HepG2 (cell line): ENCODE measurements around the gene SIX4. TPM values are rescaled to one million over a fixed set of nuclear protein-coding genes. Genes with fewer than 3 reads are reported as not detected.

ENCODE experiments used
- ATAC-seq: fragments of 200-7000 bp; cut with Tn5 transposase; 3 replicates; pipeline ENCODE4 v1.9.1; 2020; ENCODE audit warnings: mild to moderate bottlenecking, moderate library complexity
- BruUV-seq: library from RNA; stranded (reverse); fragments of 400-500 nt; replicated peaks from 2 replicates; lab custom pipeline; 2021; lab: Mats Ljungman, UMichigan
- CTCF ChIA-PET: fragments of 300-600 bp; formaldehyde crosslinking; extraction: SDS; loops from one replicate; lab custom pipeline; 2021; ENCODE audit warnings: low total read pairs, inconsistent platforms, low intra/inter-chr PET ratio; lab: Yijun Ruan, JAX
- POLR2A ChIA-PET: fragments of 350-600 bp; sonication (Branson Sonifier 250); formaldehyde crosslinking; loops from one replicate; lab custom pipeline; 2020; ENCODE audit warnings: antibody characterized with exemption, inconsistent platforms; lab: Yijun Ruan, JAX
- DNase-seq: peaks from one replicate; pipeline ENCODE4 v3.0.0-alpha.2; 2015; ENCODE audit warnings: low spot score
- FAIRE-seq: peaks from 3 replicates; lab custom pipeline; 2011; peaks lifted over from hg19 to GRCh38; lab: Jason Lieb, UNC
- H2AFZ ChIP-seq: one replicate; pipeline ENCODE4 v1.6.1; 2011; ENCODE audit warnings: low read length, inconsistent platforms
- H3K27ac ChIP-seq: fragments of 300-600 bp; 3 replicates; pipeline ENCODE4 v1.8.0; 2011; ENCODE audit warnings: mixed run types, mild to moderate bottlenecking, mixed read lengths, low read length, inconsistent platforms; ENCODE audit not compliant: insufficient read depth; ENCODE audit errors: extremely low read length
- H3K27me3 ChIP-seq, 2 experiments: fragments of 200-600 bp in 1 of 2; 2 replicates in 1 of 2; 3 replicates in 1 of 2; pipeline versions ENCODE4 v1.6.0 to v1.8.0; 2011; ENCODE audit warnings: low read length in 2 of 2, mild to moderate bottlenecking in 2 of 2, moderate library complexity in 2 of 2, inconsistent platforms in 1 of 2; ENCODE audit not compliant: insufficient read depth in 2 of 2, control insufficient read depth in 1 of 2
- H3K36me3 ChIP-seq, 2 experiments: fragments of 200-600 bp in 1 of 2; replicated peaks in 1 of 2; 2 replicates in 1 of 2; 3 replicates in 1 of 2; pipeline versions ENCODE4 v1.5.1 to v1.8.0; 2011; ENCODE audit warnings: low read length in 2 of 2, inconsistent platforms in 1 of 2; ENCODE audit not compliant: insufficient read depth in 2 of 2, control insufficient read depth in 1 of 2
- H3K4me1 ChIP-seq: 2 replicates; pipeline ENCODE4 v1.5.1; 2012; ENCODE audit warnings: low read length, inconsistent platforms; ENCODE audit not compliant: insufficient read depth
- H3K4me2 ChIP-seq: 2 replicates; pipeline ENCODE4 v1.6.0; 2011; ENCODE audit warnings: low read depth, low read length, inconsistent platforms
- H3K4me3 ChIP-seq, 3 experiments: fragments of 200-600 bp in 1 of 3; sonication (generic), shearing (Covaris generic) in 1 of 3; replicated peaks in 1 of 3; 2 replicates each; pipeline ENCODE4 v1.5.1; 2011 to 2016; ENCODE audit warnings: low read length in 3 of 3, inconsistent platforms in 2 of 3, low read depth in 2 of 3, mild to moderate bottlenecking in 2 of 3, control low read depth in 1 of 3, mixed read lengths in 1 of 3; ENCODE audit not compliant: insufficient read depth in 1 of 3
- H3K79me2 ChIP-seq: one replicate; pipeline ENCODE4 v1.6.1; 2011; ENCODE audit warnings: low read length, inconsistent platforms; ENCODE audit not compliant: insufficient read depth
- H3K9ac ChIP-seq: 2 replicates; pipeline ENCODE4 v1.6.0; 2011; ENCODE audit warnings: mild to moderate bottlenecking, low read depth, low read length, inconsistent platforms; ENCODE audit not compliant: insufficient read depth
- H3K9me3 ChIP-seq: 2 replicates; pipeline ENCODE4 v1.5.1; 2012; ENCODE audit warnings: mild to moderate bottlenecking, low read length
- H4K20me1 ChIP-seq: 2 replicates; pipeline ENCODE4 v1.6.0; 2011; ENCODE audit warnings: inconsistent platforms, mild to moderate bottlenecking, low read length, moderate library complexity; ENCODE audit not compliant: insufficient read depth
- KAT8 ChIP-seq: IDR thresholded peaks from 2 replicates; pipeline ENCODE4 v1.6.1; 2016; ENCODE audit warnings: missing genetic modification reagents, missing compliant biosample characterization
- MNT ChIP-seq: fragments of 450-650 bp; IDR thresholded peaks from 2 replicates; pipeline ENCODE4 v1.6.1; 2016
- NR3C1 ChIP-seq: sonication (generic); formaldehyde crosslinking; IDR thresholded peaks from 2 replicates; pipeline ENCODE4 v1.4.0; 2020; ENCODE audit warnings: missing genetic modification reagents
- REXO4 ChIP-seq: sonication (generic); formaldehyde crosslinking; IDR thresholded peaks from 2 replicates; pipeline ENCODE4 v1.8.0; 2022; ENCODE audit warnings: missing genetic modification reagents, mild to moderate bottlenecking, borderline replicate concordance
- SRF ChIP-seq: IDR thresholded peaks from 2 replicates; pipeline ENCODE4 v1.6.1; 2011; ENCODE audit warnings: mild to moderate bottlenecking, low read depth, low read length, moderate library complexity
- WGBS: methylation state at CpG from one replicate; pipeline ENCODE4 v1.1.6; 2017; ENCODE audit warnings: low lambda C conversion rate; 5-methylcytosine and 5-hydroxymethylcytosine counted together
- in situ Hi-C: cut with HindIII; loops from 2 replicates; pipeline ENCODE4 v1.10.0; 2017; ENCODE audit warnings: low pct_unique_long_range_greater_than_20kb; ENCODE audit not compliant: extremely low pct_ligation_motif_present
- intact Hi-C: fragments of 100-400 bp; cut with micrococcal nuclease; formaldehyde crosslinking; loops from one replicate; pipeline ENCODE4 v1.10.0; 2022; ENCODE audit not compliant: unreplicated experiment
- polyA plus RNA-seq, 8 experiments: library from polyadenylated mRNA; depleted of rRNA in 3 of 8; stranded (reverse) in 7 of 8; unstranded in 1 of 8; fragments of >200 nt; fragmentation: Illumina TruSeq in 4 of 8; extraction: Trizol in 4 of 8; gene quantifications; 2 replicates each; pipeline versions ENCODE4 v1.2.1 to v1.2.3, GENCODE V29; 2011 to 2016; ENCODE audit warnings: low read depth in 4 of 8, missing spikeins in 1 of 8, mixed read lengths in 1 of 8; ENCODE audit not compliant: insufficient read depth in 1 of 8
- total RNA-seq, 5 experiments: library from RNA; depleted of rRNA; stranded (reverse); fragments of >200 nt; fragmentation: Illumina TruSeq; extraction: Trizol; gene quantifications; 2 replicates each; pipeline ENCODE4 v1.2.3, GENCODE V29; 2016; ENCODE audit warnings: low read depth in 1 of 5
- TF ChIP-seq, protein P1 (sequence below): sonication (generic); formaldehyde crosslinking; IDR thresholded peaks from 2 replicates; pipeline ENCODE4 v1.8.0; 2022; ENCODE audit warnings: mild to moderate bottlenecking, missing genetic modification reagents, borderline replicate concordance
- TF ChIP-seq, protein P2 (sequence below): sonication (generic); formaldehyde crosslinking; IDR thresholded peaks from 2 replicates; pipeline ENCODE4 v1.5.0; 2020; ENCODE audit warnings: mild to moderate bottlenecking, missing genetic modification reagents
- TF ChIP-seq, protein P3 (sequence below): sonication (generic); formaldehyde crosslinking; IDR thresholded peaks from 2 replicates; pipeline ENCODE4 v1.5.0; 2020; ENCODE audit warnings: mild to moderate bottlenecking, missing genetic modification reagents, borderline replicate concordance

Gene SIX4
- total and polyA plus RNA-seq, 2 of the 13 experiments (the other 11 are each of a cell fraction or from before 2014, with no cell fraction given): 5.0 to 6.0 TPM

DNA sequence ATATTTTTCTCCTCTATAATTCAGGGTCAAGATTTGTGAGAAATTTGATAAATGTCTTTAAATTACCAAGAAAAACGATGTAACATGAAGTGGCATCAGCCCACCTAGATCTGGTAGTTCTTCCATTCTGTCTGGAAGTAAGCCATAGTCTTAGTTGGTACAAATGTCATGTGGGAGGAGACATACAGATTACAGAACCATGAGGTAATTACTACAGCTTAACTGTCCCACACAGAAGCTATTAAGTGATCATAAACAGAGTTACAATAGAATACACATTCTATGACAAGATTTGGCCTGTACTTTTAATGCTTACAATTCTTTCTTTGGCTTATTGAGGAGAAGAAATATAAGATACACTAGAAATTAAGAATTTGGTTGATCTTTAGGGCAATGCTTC, 61.2 kb downstream of the SIX4 start:
- no peaks in the 10 kb centered on the region for H3K36me3 ChIP-seq
- H3K27ac ChIP-seq: no peak overlapping the region
- FAIRE-seq (no peak), ATAC-seq (no peak), DNase-seq (no peak)
- 14% methylated on average over 1 of the region's 1 CpG for WGBS
- peaks cover 45% of the 10 kb centered on the region for H3K4me1 ChIP-seq
- H2AFZ ChIP-seq: no peak overlapping the region
- no peak for TF ChIP-seq SRF
- peak; percentile 39; the same call in 1 of the 2 replicates for TF ChIP-seq MNT
- H4K20me1 ChIP-seq: no peaks in the 10 kb centered on the region
- intact Hi-C loops: no loop called here
- POLR2A ChIA-PET: no interaction called here
- H3K79me2 ChIP-seq: no peaks in the 10 kb centered on the region
- no peak overlapping the region for H3K4me2 ChIP-seq
- CTCF ChIA-PET: no interaction called here
- BruUV-seq: no TSS peak
- in situ Hi-C loops: no loop called here
- H3K9ac ChIP-seq: no peak overlapping the region
- no peaks in the 10 kb centered on the region for H3K9me3 ChIP-seq
- H3K4me3 ChIP-seq: no peak overlapping the region
- H3K27me3 ChIP-seq: no peaks in the 10 kb centered on the region

DNA sequence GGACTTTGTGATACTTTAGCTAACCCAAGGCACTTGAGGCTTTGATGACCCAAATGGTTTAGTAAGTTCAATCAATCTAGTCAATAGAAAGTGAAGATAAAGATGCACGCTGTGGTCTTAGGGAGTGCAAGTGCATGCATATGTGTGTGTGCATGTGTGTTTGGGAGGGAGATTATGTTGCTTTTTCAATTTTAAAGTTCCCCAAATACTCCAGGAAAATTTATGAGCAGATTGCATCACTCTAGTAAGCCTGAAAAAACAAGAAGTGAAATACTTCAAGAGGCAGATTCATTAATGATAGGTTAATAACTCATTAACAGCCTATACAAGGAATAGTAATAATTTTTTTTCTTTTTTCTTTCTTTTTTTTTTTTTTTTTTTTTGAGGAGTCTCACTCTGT, 62.4 kb downstream of the SIX4 start:
- no peak overlapping the region for H2AFZ ChIP-seq
- WGBS: 41% methylated on average over 1 of the region's 1 CpG
- no peak for DNase-seq
- intact Hi-C loops: no loop called here
- ChIA-PET CTCF (no interaction called here), POLR2A (no interaction called here)
- in situ Hi-C loops: no loop called here
- H3K27ac ChIP-seq: no peak overlapping the region
- no peak overlapping the region for H3K4me3 ChIP-seq
- BruUV-seq: no TSS peak
- FAIRE-seq: no peak
- no peaks in the 10 kb centered on the region for H4K20me1 ChIP-seq
- no peaks in the 10 kb centered on the region for H3K79me2 ChIP-seq
- H3K4me2 ChIP-seq: no peak overlapping the region
- no peaks in the 10 kb centered on the region for H3K9me3 ChIP-seq
- no peaks in the 10 kb centered on the region for H3K27me3 ChIP-seq
- H3K9ac ChIP-seq: no peak overlapping the region
- no peak for ATAC-seq
- no peaks in the 10 kb centered on the region for H3K36me3 ChIP-seq
- peaks cover 50% of the 10 kb centered on the region for H3K4me1 ChIP-seq
- TF ChIP-seq, protein P1, sequence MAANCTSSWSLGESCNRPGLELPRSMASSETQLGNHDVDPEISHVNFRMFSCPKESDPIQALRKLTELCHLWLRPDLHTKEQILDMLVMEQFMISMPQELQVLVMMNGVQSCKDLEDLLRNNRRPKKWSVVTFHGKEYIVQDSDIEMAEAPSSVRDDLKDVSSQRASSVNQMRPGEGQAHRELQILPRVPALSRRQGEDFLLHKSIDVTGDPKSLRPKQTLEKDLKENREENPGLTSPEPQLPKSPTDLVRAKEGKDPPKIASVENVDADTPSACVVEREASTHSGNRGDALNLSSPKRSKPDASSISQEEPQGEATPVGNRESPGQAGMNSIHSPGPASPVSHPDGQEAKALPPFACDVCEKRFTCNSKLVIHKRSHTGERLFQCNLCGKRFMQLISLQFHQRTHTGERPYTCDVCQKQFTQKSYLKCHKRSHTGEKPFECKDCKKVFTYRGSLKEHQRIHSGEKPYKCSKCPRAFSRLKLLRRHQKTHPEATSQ (CRISPR knock-in tag): no peak
- TF ChIP-seq REXO4 (CRISPR knock-in tag) (no peak), KAT8 (CRISPR knock-in tag) (no peak), NR3C1 (CRISPR knock-in tag) (no peak)
- TF ChIP-seq, protein P2, sequence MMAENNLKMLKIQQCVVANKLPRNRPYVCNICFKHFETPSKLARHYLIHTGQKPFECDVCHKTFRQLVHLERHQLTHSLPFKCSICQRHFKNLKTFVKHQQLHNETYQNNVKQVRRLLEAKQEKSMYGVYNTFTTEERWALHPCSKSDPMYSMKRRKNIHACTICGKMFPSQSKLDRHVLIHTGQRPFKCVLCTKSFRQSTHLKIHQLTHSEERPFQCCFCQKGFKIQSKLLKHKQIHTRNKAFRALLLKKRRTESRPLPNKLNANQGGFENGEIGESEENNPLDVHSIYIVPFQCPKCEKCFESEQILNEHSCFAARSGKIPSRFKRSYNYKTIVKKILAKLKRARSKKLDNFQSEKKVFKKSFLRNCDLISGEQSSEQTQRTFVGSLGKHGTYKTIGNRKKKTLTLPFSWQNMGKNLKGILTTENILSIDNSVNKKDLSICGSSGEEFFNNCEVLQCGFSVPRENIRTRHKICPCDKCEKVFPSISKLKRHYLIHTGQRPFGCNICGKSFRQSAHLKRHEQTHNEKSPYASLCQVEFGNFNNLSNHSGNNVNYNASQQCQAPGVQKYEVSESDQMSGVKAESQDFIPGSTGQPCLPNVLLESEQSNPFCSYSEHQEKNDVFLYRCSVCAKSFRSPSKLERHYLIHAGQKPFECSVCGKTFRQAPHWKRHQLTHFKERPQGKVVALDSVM: no peak
- TF ChIP-seq, protein P3, sequence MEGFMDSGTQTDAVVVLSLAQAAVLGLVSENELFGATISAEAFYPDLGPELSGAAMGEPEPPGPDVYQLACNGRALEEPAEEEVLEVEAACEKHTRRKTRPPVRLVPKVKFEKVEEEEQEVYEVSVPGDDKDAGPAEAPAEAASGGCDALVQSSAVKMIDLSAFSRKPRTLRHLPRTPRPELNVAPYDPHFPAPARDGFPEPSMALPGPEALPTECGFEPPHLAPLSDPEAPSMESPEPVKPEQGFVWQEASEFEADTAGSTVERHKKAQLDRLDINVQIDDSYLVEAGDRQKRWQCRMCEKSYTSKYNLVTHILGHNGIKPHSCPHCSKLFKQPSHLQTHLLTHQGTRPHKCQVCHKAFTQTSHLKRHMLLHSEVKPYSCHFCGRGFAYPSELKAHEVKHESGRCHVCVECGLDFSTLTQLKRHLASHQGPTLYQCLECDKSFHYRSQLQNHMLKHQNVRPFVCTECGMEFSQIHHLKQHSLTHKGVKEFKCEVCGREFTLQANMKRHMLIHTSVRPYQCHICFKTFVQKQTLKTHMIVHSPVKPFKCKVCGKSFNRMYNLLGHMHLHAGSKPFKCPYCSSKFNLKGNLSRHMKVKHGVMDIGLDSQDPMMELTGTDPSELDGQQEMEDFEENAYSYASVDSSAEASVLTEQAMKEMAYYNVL: no peak
